ENCODE results near the gene DENND10. TPM values are rescaled to one million over a fixed set of nuclear protein-coding genes. Genes with fewer than 3 reads are reported as not detected.

The DENND10 gene, protein sequence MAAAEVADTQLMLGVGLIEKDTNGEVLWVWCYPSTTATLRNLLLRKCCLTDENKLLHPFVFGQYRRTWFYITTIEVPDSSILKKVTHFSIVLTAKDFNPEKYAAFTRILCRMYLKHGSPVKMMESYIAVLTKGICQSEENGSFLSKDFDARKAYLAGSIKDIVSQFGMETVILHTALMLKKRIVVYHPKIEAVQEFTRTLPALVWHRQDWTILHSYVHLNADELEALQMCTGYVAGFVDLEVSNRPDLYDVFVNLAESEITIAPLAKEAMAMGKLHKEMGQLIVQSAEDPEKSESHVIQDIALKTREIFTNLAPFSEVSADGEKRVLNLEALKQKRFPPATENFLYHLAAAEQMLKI
- 10 to 100 TPM; 20.5 to 21.9 TPM for total RNA-seq

DNA sequence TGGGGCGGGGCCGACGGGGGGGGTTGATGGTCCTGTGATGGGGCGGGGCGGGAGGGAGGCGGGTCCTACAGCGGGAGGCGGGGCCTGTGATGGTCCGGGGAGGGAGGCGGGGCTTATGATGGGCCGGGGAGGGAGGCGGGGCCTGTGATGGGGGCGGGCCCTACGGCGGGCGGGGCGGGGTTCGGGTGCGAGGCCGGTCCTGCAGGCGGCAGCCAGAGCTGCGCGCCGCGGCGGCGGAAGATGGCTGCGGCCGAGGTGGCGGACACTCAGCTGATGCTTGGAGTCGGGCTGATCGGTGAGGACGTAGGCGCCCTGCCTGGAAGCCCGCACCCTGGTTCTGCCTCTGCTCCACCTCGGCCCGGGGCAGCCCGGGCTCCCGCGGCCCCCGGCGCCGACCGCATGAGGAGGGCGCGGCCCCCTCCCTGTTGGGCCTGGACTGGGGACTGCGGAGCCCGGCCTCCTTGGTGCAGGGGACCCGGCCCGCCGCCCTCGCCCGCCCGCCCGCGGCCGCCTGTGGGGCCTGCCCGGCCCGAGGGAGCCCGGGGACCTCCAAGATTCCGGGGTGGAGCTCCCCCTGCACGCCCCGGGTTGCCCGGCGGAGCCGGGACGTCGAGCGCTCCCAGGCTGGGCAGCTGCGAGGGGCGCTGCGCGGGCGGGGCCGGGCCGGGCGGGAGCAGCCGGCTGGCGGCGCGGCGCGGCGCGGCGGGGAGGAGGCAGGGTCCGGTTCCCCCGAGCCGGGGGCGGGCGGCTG is at the start of gene DENND10:
DENND10 (plus strand) TSS at position 211 of the 751 bp plus-strand sequence; CDS start at position 241, 30 bp downstream.
- ATAC-seq: peak; percentile 92
- Mint-ChIP-seq H3K4me3 (peak within 1 kb of the TSS; percentile 70), H3K27me3 (no peaks in the 10 kb centered on the region), H3K36me3 (ENCODE audit: low read depth) (peaks cover 5% of the 10 kb centered on the region), H3K4me1 (peaks cover 10% of the 10 kb centered on the region), H3K27ac (no peak within 1 kb of the TSS), H3K9me3 (ENCODE audit: low read depth) (no peaks in the 10 kb centered on the region)
- peak; percentile 90 for DNase-seq
- CTCF ChIA-PET: interaction anchor here (0.6 to 1.3 kb wide), 5 partner anchors 12 to 27 kb away, joined by 3 to 5 read pairs (median 3); no protein-coding TSS in a partner anchor
- POLR2A ChIA-PET: interaction anchor here (1.0 kb wide), 2 partner anchors 25 to 28 kb away, joined by 3 read pairs; no protein-coding TSS in a partner anchor
- intact Hi-C loops (cut with DNase I, micrococcal nuclease): loop anchor here (1.0 to 10.0 kb wide), 10 partner anchors 12 to 759 kb away; partner anchors contain the start of genes EIF3A (in 2 of the 2), SFXN4 (in 2 of the 2), FAM204A (in 1 of the 2) and INPP5F (in 1 of the 2)

DNA sequence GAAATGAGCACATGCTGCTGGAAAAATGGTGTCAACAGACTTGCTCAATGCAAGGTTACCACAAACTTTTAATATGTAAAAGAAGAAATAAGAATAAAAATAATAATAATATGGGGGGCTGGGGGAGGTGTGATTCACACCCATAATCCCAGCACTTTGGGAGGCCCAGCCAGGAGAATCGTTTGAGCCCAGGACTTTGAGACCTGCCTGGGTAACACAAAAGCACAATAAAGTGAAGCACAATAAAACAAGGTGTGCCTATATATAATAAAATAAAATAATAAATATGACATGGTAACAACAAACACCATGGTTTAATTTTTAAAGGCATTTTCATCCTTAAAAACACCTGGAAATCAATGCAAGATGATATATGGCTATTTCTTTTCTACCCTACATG is 48.4 kb upstream of the DENND10 start:
- Mint-ChIP-seq H3K27ac (no peak overlapping the region), H3K27me3 (no peaks in the 10 kb centered on the region), H3K9me3 (ENCODE audit: low read depth) (no peaks in the 10 kb centered on the region), H3K36me3 (ENCODE audit: low read depth) (peaks cover 84% of the 10 kb centered on the region), H3K4me1 (no peaks in the 10 kb centered on the region), H3K4me3 (no peak overlapping the region)
- ChIA-PET POLR2A (no interaction called here), CTCF (no interaction called here)
- DNase-seq: no peak
- ATAC-seq: no peak
- intact Hi-C loops (cut with DNase I, micrococcal nuclease): loop anchor here in 1 of 2 experiments (10.0 kb wide), 1 partner anchor 789 kb away; no protein-coding TSS in a partner anchor

DNA sequence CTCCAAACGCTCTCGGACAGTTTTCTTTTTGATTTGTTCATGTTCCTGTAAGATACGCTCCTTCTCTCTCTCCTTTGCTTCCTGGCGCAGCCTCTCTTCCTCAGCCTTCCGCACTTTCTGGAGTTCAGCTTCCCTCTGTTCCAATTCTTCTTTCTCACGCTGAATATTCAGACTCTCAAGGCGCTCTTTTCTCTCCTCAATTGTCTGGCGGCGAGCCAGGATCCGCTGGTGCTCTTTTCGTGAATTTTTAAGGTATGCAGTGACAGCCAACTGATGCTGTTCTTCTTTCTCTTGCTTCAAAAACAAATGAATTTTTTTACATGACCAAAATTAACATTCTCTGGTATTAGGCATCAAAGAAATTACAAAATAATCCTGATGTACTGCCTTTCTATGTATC is 45.9 kb upstream of the DENND10 start:
- H3K4me3 Mint-ChIP-seq: no peak overlapping the region
- intact Hi-C loops (cut with DNase I, micrococcal nuclease): loop anchor here in 1 of 2 experiments (10.0 kb wide), 1 partner anchor 787 kb away; no protein-coding TSS in a partner anchor
- peaks cover 3% of the 10 kb centered on the region for H3K4me1 Mint-ChIP-seq
- H3K27ac Mint-ChIP-seq: peak overlapping the region; percentile 67
- POLR2A ChIA-PET: interaction anchor here (1.0 kb wide), 1 partner anchor 9 kb away, joined by 3 read pairs; no protein-coding TSS in a partner anchor
- peaks cover 82% of the 10 kb centered on the region for H3K36me3 Mint-ChIP-seq (ENCODE audit: low read depth)
- no peaks in the 10 kb centered on the region for H3K27me3 Mint-ChIP-seq
- CTCF ChIA-PET: interaction anchor here (0.6 kb wide), 1 partner anchor 146 kb away, joined by 3 read pairs; no protein-coding TSS in a partner anchor
- H3K9me3 Mint-ChIP-seq (ENCODE audit: low read depth): no peaks in the 10 kb centered on the region
- ATAC-seq (no peak), DNase-seq (no peak)

DNA sequence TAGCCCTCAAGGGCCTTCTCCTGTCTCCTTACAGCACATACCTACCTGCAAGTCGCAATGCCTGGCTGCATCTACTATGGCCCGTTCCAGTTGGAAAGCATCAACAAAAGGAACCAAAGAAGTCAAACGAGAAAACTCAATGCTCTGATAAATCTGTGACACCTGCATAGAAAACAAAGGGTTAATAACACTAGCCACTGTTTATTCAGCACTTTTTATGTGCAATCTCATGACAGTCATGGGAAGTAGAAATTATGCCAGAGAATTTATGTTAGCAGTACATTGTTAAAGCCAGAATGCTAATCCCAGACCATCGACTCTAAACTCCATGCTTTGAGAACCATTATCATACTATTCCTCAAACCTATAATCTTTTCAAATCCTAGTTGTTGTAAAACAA is 44.4 kb upstream of the DENND10 start:
- CTCF ChIA-PET: no interaction called here
- Mint-ChIP-seq H3K27me3 (no peaks in the 10 kb centered on the region), H3K4me3 (no peak overlapping the region)

DNA sequence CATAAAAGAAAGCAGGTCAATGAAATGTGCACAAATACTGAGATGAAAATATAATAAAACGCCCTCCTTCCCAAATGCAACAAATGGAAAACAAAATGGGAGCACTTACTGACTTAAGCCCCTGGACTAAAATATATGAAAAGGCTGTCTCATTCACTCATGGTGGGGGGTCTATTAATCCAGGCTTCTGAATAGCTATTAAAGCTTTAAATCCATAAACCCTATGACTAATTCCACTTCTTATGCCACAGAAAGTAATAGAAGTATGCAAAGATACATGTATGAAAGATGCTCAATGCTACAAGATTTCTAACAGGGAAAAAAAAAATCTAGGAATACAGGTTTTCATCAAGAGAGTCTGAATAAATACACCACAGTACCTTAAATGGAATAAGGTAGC is 43.8 kb upstream of the DENND10 start:
- Mint-ChIP-seq H3K9me3 (ENCODE audit: low read depth) (no peaks in the 10 kb centered on the region), H3K4me3 (no peak overlapping the region), H3K36me3 (ENCODE audit: low read depth) (peaks cover 82% of the 10 kb centered on the region), H3K4me1 (peaks cover 3% of the 10 kb centered on the region), H3K27ac (no peak overlapping the region), H3K27me3 (no peaks in the 10 kb centered on the region)
- ATAC-seq (no peak), DNase-seq (no peak)
- CTCF ChIA-PET: no interaction called here
- intact Hi-C loops (cut with DNase I, micrococcal nuclease): no loop called here
- POLR2A ChIA-PET: interaction anchor here (0.6 kb wide), 1 partner anchor 15 kb away, joined by 3 read pairs; no protein-coding TSS in a partner anchor

More for the DNA sequence above, 44.4 kb upstream of the DENND10 start:
- DNase-seq (no peak), ATAC-seq (no peak)
- no peak overlapping the region for H3K27ac Mint-ChIP-seq
- POLR2A ChIA-PET: no interaction called here
- H3K4me1 Mint-ChIP-seq: peaks cover 3% of the 10 kb centered on the region
- H3K9me3 Mint-ChIP-seq (ENCODE audit: low read depth): no peaks in the 10 kb centered on the region
- H3K36me3 Mint-ChIP-seq (ENCODE audit: low read depth): peaks cover 83% of the 10 kb centered on the region
- intact Hi-C loops (cut with DNase I, micrococcal nuclease): loop anchor here in 1 of 2 experiments (10.0 kb wide), 1 partner anchor 785 kb away; no protein-coding TSS in a partner anchor

DNA sequence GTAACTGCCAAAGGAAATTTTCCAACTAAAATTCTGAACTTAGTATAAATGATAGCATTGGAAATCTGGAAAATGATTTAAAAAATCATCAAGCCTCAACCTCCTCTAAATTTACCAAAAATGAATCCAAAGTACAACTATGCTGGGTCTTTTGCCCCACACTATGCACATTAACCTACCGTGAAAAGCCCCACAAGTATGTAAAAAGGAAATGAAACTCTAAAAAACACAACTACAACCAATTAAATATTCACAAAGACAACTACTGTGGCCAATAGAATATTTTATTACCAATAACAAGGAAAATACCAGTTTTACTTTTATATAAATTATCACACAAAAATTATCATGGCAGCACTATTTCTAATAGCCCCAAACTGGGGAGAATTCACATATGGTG is 42.6 kb upstream of the DENND10 start:
- Mint-ChIP-seq H3K9me3 (ENCODE audit: low read depth) (no peaks in the 10 kb centered on the region), H3K27ac (peak overlapping the region; percentile 51), H3K4me3 (no peak overlapping the region), H3K4me1 (peaks cover 3% of the 10 kb centered on the region), H3K36me3 (ENCODE audit: low read depth) (peaks cover 83% of the 10 kb centered on the region), H3K27me3 (no peaks in the 10 kb centered on the region)
- POLR2A ChIA-PET: interaction anchor here (0.6 kb wide), 1 partner anchor 21 kb away, joined by 6 read pairs; no protein-coding TSS in a partner anchor
- DNase-seq: no peak
- no peak for ATAC-seq
- CTCF ChIA-PET: no interaction called here
- intact Hi-C loops (cut with DNase I, micrococcal nuclease): loop anchor here in 1 of 2 experiments (1.0 kb wide), 1 partner anchor 13 kb away; no protein-coding TSS in a partner anchor

DNA sequence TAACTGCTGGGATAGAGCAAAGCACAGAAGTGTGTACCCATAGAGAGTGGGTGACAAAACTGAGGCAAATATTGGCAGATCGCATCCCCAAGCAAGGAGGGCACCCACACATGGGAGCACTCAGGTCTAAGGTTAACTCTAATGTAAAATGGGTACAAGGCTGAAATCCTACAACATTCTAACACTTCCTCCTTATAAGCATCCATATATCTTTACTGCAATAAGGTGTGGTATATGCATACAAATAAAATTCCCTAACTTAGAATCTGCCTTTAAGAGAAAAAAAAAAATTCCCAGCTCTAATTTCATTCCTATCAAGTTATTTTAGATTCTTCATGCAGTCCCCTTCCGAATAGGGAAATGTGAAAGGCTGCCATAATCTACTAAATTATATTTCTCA is 42.0 kb upstream of the DENND10 start:
- Mint-ChIP-seq H3K36me3 (ENCODE audit: low read depth) (peaks cover 82% of the 10 kb centered on the region), H3K4me3 (no peak overlapping the region), H3K9me3 (ENCODE audit: low read depth) (no peaks in the 10 kb centered on the region), H3K4me1 (peaks cover 3% of the 10 kb centered on the region), H3K27ac (no peak overlapping the region), H3K27me3 (no peaks in the 10 kb centered on the region)
- no peak for ATAC-seq
- ChIA-PET CTCF (interaction anchor here (0.9 kb wide), 1 partner anchor 17 kb away, joined by 4 read pairs; no protein-coding TSS in a partner anchor), POLR2A (interaction anchor here (0.6 kb wide), 1 partner anchor 20 kb away, joined by 6 read pairs; no protein-coding TSS in a partner anchor)
- intact Hi-C loops (cut with DNase I, micrococcal nuclease): loop anchor here in 1 of 2 experiments (1.0 kb wide), 1 partner anchor 14 kb away; no protein-coding TSS in a partner anchor
- DNase-seq: no peak

DNA sequence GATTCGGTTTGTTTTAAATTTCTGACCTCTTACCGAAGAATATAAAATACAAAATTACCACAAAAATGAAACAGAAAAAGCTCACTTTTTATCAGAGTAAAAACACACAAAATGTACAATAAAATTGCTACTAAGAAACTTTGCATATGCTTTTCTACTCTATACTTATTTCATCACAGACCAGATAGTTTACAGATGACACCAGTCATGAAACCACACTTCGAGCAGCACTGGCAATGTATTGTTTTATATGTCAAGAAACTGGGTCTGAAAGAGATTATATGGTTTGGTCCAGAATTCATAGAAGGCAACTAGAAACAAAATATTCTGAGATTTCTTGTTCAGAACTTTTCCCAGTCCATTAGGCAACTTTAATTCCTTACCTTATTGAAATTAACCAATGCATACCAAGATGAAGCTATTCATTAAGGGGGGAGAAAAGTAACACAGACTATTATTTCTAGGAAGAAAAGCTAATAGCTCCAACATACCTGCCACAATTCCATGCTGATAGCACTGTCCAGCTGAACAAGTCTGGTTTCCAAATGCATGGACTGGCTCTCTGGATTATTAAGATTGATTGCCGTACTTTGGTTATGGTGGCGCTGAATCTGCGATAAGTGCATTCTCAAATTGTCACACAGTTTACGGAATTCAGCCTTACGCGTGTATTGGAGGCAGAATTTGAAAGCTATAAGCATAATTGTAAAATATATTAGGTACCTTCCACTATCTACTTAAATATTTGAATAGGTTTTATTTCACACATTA is 33.3 kb upstream of the DENND10 start:
- peaks cover 68% of the 10 kb centered on the region for H3K36me3 Mint-ChIP-seq (ENCODE audit: low read depth)
- no peak overlapping the region for H3K27ac Mint-ChIP-seq

DNA sequence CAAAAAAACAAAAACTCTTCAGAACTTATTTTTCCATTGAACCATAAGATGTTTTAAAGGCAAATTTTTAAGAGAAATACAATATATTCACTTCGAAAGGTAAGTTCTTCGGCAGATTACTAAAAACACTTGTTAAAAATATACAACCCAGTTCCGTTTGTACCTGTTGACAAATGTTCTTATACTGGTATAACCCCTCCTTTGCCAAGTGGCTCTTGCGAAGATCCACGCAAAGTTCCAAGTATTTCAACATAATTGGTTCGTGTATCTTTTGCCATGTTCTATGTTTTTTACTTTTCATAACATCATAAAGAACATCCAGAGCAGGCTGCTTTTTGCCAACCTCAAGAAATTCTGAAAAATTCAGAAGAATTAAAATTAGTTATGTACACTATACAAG is 30.3 kb upstream of the DENND10 start:
- H3K27ac Mint-ChIP-seq: no peak overlapping the region
- H3K4me1 Mint-ChIP-seq: peaks cover 44% of the 10 kb centered on the region
- H3K9me3 Mint-ChIP-seq (ENCODE audit: low read depth): no peaks in the 10 kb centered on the region
- ChIA-PET CTCF (no interaction called here), POLR2A (no interaction called here)
- peaks cover 63% of the 10 kb centered on the region for H3K36me3 Mint-ChIP-seq (ENCODE audit: low read depth)
- ATAC-seq (no peak), DNase-seq (no peak)
- H3K27me3 Mint-ChIP-seq: no peaks in the 10 kb centered on the region
- no peak overlapping the region for H3K4me3 Mint-ChIP-seq
- intact Hi-C loops (cut with DNase I, micrococcal nuclease): loop anchor here in 1 of 2 experiments (5.0 kb wide), 2 partner anchors 41 to 509 kb away; no protein-coding TSS in a partner anchor

More for the DNA sequence above, 33.3 kb upstream of the DENND10 start:
- H3K4me1 Mint-ChIP-seq: peaks cover 27% of the 10 kb centered on the region
- ATAC-seq: no peak
- no peak overlapping the region for H3K4me3 Mint-ChIP-seq
- DNase-seq: no peak
- ChIA-PET POLR2A (no interaction called here), CTCF (interaction anchor here (0.8 to 1.4 kb wide), 3 partner anchors 10 to 26 kb away, joined by 3 to 4 read pairs (median 3); partner anchors contain the start of gene EIF3A)
- H3K27me3 Mint-ChIP-seq: no peaks in the 10 kb centered on the region
- intact Hi-C loops (cut with DNase I, micrococcal nuclease): loop anchor here in 1 of 2 experiments (2.0 to 5.0 kb wide), 3 partner anchors 14 to 512 kb away; no protein-coding TSS in a partner anchor
- H3K9me3 Mint-ChIP-seq (ENCODE audit: low read depth): no peaks in the 10 kb centered on the region

DNA sequence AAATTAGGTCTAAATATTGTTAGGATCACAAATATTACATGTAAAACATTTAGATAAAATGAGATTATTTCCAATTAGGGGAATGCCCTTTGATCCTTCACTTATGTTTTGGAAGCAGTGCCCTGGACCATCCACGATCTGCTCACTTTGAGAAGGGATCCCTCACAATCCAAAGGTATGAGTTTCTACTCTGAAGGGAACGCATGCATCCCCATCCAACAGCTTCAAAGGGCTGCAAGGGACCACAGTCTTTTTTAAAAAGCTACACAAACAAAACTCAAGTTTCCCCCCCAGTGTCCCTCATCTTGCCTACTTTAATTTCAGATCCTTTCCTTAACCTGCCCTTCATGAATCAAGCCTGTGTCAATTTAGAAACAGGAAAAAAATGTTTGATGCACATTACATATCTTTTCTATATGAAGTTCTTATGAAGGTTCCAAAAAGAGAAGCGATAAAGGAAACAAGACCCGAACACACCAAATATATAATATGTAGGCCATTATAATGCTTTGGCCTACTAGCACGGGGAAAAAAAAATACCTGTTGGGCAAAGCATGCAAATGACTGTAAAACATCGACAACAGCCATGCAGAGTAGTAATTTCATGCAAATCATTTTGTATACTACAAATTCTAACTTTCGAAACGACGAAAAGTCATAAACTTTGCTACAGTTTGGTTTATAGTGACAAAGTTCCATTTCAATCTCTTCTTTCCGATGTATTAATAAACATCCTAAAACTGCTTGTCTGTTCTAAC is 25.3 kb upstream of the DENND10 start:
- H3K27me3 Mint-ChIP-seq: no peaks in the 10 kb centered on the region
- ChIA-PET CTCF (no interaction called here), POLR2A (interaction anchor here (1.3 to 2.0 kb wide), 2 partner anchors 26 to 53 kb away, joined by 3 to 7 read pairs; partner anchors contain the start of gene DENND10)
- peak overlapping the region; percentile 94 for H3K27ac Mint-ChIP-seq
- peaks cover 36% of the 10 kb centered on the region for H3K4me1 Mint-ChIP-seq
- peak overlapping the region; percentile 99 for H3K4me3 Mint-ChIP-seq
- intact Hi-C loops (cut with DNase I, micrococcal nuclease): loop anchor here in 1 of 2 experiments (5.0 kb wide), 1 partner anchor 41 kb away; no protein-coding TSS in a partner anchor
- ATAC-seq (no peak), DNase-seq (no peak)
- peaks cover 37% of the 10 kb centered on the region for H3K36me3 Mint-ChIP-seq (ENCODE audit: low read depth)
- H3K9me3 Mint-ChIP-seq (ENCODE audit: low read depth): no peaks in the 10 kb centered on the region

Data from activated CD4-positive, alpha-beta T cell treated with anti-CD3 and anti-CD28 coated beads for 36 hours (primary cell).